SK-N-MC (cell line): ENCODE results near the gene C2CD4C.

Source experiments
- EZH2 ChIP-seq: fragments of 200-600 bp; sonication (generic); IDR thresholded peaks from one replicate; pipeline ENCODE4 v1.6.1; 2017; ENCODE audit warnings: antibody characterized with exemption
- FOXP2 ChIP-seq: optimal IDR thresholded peaks from 2 replicates; pipeline ENCODE3; 2011; ENCODE audit warnings: mild to moderate bottlenecking, moderate library complexity; ENCODE audit not compliant: insufficient read depth; ENCODE audit errors: extremely low read length, control extremely low read depth
- POLR2AphosphoS5 ChIP-seq: IDR thresholded peaks from 2 replicates; pipeline ENCODE4 v1.6.1; 2012; ENCODE audit warnings: mild to moderate bottlenecking, low read depth, low read length, borderline replicate concordance

GRCh38 chr19:455851-456546 is 47.1 kb upstream of the C2CD4C start:
- TF ChIP-seq POLR2AphosphoS5 (no peak), EZH2 (no peak), FOXP2 (no peak)
